Endodermal cell (in vitro differentiated cells): ENCODE measurements around the gene EPHA6. TPM values are rescaled to one million over a fixed set of nuclear protein-coding genes. Genes with fewer than 3 reads are reported as not detected.

Source experiments
- DNase-seq: peaks from one replicate; pipeline ENCODE4 v3.0.0-alpha.2; 2017
- H3K27ac ChIP-seq: 2 replicates; pipeline ENCODE4 v1.5.1; 2013; ENCODE audit warnings: mild to moderate bottlenecking, low read depth, low read length, moderate library complexity
- H3K27me3 ChIP-seq: 2 replicates; pipeline ENCODE4 v1.6.1; 2013; ENCODE audit warnings: mild to moderate bottlenecking, low read length, moderate library complexity; ENCODE audit not compliant: insufficient read depth, control insufficient read depth, poor library complexity, severe bottlenecking
- H3K36me3 ChIP-seq: 2 replicates; pipeline ENCODE4 v1.7.0; 2013; ENCODE audit warnings: mild to moderate bottlenecking, low read length, moderate library complexity; ENCODE audit not compliant: control insufficient read depth, insufficient read depth
- H3K4me1 ChIP-seq: one replicate; pipeline ENCODE4 v1.7.0; 2013; ENCODE audit warnings: low read length; ENCODE audit not compliant: control insufficient read depth, insufficient read depth
- H3K4me3 ChIP-seq: 2 replicates; pipeline ENCODE4 v1.5.1; 2013; ENCODE audit warnings: mild to moderate bottlenecking, low read length, moderate library complexity
- H3K9ac ChIP-seq: 2 replicates; pipeline ENCODE4 v1.6.1; 2013; ENCODE audit warnings: mild to moderate bottlenecking, low read length, moderate library complexity; ENCODE audit not compliant: poor library complexity, severe bottlenecking; ENCODE audit errors: extremely low read depth
- H3K9me3 ChIP-seq: 2 replicates; pipeline ENCODE4 v1.6.1; 2013; ENCODE audit warnings: mild to moderate bottlenecking, low read length, moderate library complexity; ENCODE audit not compliant: control insufficient read depth
- H3K27ac Mint-ChIP-seq: 2 replicates; pipeline ENCODE4 v1.8.0; 2020; ENCODE audit warnings: mixed read lengths
- H3K27me3 Mint-ChIP-seq: 2 replicates; pipeline ENCODE4 v1.8.0; 2021; ENCODE audit warnings: mild to moderate bottlenecking, mixed read lengths; ENCODE audit not compliant: insufficient read depth
- H3K36me3 Mint-ChIP-seq: 2 replicates; pipeline ENCODE4 v1.8.0; 2020; ENCODE audit warnings: low read depth, mixed read lengths
- H3K4me1 Mint-ChIP-seq: 2 replicates; pipeline ENCODE4 v1.8.0; 2020; ENCODE audit warnings: mixed read lengths
- H3K4me3 Mint-ChIP-seq: 2 replicates; pipeline ENCODE4 v1.8.0; 2020; ENCODE audit warnings: mild to moderate bottlenecking, moderate library complexity, mixed read lengths
- H3K9me3 Mint-ChIP-seq: 2 replicates; pipeline ENCODE4 v1.8.0; 2020; ENCODE audit warnings: mild to moderate bottlenecking, mixed read lengths
- WGBS, 2 experiments: methylation state at CpG; one replicate each; pipeline versions ENCODE4 v1.1.5 to v1.1.7; 2013; ENCODE audit warnings: missing lambda C conversion rate in 2 of 2, mixed read lengths in 1 of 2; ENCODE audit not compliant: insufficient coverage in 1 of 2, insufficient read length in 1 of 2; 5-methylcytosine and 5-hydroxymethylcytosine counted together
- total RNA-seq, 2 donors: library from RNA; stranded (reverse); fragmentation: NEBNext Ultra II Directional in 1 of 2; extraction: Animal tissue kit (Norgen Biotek cat#: 25700) in 1 of 2; gene quantifications; 2 replicates in 1 of 2; 3 replicates in 1 of 2; pipeline ENCODE4 v1.2.1, GENCODE V29; 2021
- TF ChIP-seq, protein P1 (sequence below): fragments of 200-600 bp; sonication (generic); conservative IDR thresholded peaks from 2 replicates; pipeline ENCODE4 v1.5.0; 2021; ENCODE audit warnings: antibody characterized with exemption, mild to moderate bottlenecking

Gene EPHA6
- total RNA-seq, 2 donors from 2014 or later: 4.6 to 12.2 TPM

DNA sequence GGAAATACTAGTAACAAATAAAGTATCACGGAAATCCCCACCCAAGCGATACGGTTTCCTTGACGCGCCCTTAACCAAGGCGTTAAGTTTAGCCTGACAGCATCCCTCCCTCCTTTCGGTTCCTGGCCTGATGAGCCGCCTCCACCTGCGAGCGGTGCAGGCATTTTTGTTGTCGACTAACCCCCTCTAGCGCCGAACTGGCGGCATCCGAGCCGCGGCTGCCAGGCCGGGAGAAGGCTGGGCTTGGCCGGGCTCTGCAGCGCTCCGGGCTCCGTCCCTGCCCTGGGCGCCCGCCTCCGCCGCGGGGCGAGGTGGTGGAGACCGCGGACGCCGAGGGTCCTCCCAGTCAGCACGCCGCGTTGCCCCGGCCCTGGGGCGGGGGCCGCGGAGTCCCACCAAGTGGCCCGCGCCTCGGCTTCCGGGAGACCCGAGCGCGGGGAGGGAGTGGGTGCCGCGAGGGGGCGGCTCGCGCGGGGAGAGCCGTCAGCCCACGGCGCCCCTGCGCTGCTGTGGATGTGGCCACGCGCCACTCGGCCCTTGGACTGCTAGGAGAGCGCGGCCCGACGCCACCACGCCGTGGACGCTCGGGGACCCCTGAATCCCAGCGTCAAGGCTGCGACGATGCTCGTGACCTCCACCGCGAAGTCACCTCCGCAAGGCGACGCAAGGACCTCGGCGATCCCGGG lies 1.1 kb upstream of the EPHA6 start:
- no peaks in the 10 kb centered on the region for H3K9me3 Mint-ChIP-seq
- H3K4me1 Mint-ChIP-seq: peaks cover 1% of the 10 kb centered on the region
- H3K27me3 Mint-ChIP-seq: peaks cover 42% of the 10 kb centered on the region
- Histone ChIP-seq H3K27me3 (peaks cover 51% of the 10 kb centered on the region), H3K4me1 (no peaks in the 10 kb centered on the region), H3K9ac (peak overlapping the region; percentile 32), H3K27ac (no peak overlapping the region), H3K9me3 (no peaks in the 10 kb centered on the region), H3K4me3 (peak overlapping the region; percentile 80), H3K36me3 (no peaks in the 10 kb centered on the region)
- peak; percentile 96 for DNase-seq
- no peaks in the 10 kb centered on the region for H3K36me3 Mint-ChIP-seq
- H3K4me3 Mint-ChIP-seq: peak overlapping the region; percentile 67
- H3K27ac Mint-ChIP-seq: no peak overlapping the region
- TF ChIP-seq, protein P1, sequence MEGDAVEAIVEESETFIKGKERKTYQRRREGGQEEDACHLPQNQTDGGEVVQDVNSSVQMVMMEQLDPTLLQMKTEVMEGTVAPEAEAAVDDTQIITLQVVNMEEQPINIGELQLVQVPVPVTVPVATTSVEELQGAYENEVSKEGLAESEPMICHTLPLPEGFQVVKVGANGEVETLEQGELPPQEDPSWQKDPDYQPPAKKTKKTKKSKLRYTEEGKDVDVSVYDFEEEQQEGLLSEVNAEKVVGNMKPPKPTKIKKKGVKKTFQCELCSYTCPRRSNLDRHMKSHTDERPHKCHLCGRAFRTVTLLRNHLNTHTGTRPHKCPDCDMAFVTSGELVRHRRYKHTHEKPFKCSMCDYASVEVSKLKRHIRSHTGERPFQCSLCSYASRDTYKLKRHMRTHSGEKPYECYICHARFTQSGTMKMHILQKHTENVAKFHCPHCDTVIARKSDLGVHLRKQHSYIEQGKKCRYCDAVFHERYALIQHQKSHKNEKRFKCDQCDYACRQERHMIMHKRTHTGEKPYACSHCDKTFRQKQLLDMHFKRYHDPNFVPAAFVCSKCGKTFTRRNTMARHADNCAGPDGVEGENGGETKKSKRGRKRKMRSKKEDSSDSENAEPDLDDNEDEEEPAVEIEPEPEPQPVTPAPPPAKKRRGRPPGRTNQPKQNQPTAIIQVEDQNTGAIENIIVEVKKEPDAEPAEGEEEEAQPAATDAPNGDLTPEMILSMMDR: peak; percentile 89
- 0% methylated on average over 13 to 79 of the region's 79 CpGs for WGBS, 2 experiments

DNA sequence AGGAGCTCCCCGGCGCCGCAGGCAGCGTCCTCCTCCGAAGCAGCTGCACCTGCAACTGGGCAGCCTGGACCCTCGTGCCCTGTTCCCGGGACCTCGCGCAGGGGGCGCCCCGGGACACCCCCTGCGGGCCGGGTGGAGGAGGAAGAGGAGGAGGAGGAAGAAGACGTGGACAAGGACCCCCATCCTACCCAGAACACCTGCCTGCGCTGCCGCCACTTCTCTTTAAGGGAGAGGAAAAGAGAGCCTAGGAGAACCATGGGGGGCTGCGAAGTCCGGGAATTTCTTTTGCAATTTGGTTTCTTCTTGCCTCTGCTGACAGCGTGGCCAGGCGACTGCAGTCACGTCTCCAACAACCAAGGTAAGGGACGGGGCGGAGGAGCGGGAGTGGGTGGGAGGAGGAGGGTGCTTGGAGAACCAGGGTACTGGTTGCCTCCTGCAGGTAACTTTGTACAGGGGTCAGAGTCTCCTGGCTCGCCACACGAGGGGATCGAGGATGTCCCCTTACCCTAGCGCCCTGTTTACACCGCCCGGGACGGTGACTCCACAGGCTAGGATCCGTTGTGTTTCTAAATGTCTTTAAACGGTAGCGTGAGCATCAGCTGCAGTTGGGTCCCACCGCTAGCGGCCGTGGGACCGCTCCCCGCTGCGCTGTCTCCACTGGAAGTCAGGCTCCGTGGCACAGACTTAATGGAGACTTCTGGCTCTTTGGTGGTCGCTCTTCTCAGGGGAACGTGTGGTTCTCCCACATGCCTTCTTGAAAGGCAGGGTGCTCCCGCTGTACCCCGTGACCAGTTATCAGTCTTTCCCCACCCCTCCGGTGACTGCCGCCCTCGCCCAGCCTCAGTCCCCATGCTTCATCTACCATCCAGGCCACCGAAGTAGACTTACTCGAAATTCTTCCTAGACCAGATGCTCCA lies 515 bp downstream of the EPHA6 start:
- H3K36me3 ChIP-seq: no peaks in the 10 kb centered on the region
- Mint-ChIP-seq H3K9me3 (no peaks in the 10 kb centered on the region), H3K36me3 (no peaks in the 10 kb centered on the region), H3K4me3 (peak overlapping the region; percentile 67), H3K27ac (no peak overlapping the region), H3K4me1 (peaks cover 1% of the 10 kb centered on the region), H3K27me3 (peaks cover 42% of the 10 kb centered on the region)
- peak overlapping the region; percentile 80 for H3K4me3 ChIP-seq
- no peak overlapping the region for H3K9ac ChIP-seq
- no peak overlapping the region for H3K27ac ChIP-seq
- WGBS, 2 experiments: 14 to 30% methylated on average over 12 to 50 of the region's 50 CpGs
- TF ChIP-seq, protein P1: no peak
- no peaks in the 10 kb centered on the region for H3K4me1 ChIP-seq
- DNase-seq: peak; percentile 73
- H3K27me3 ChIP-seq: peaks cover 48% of the 10 kb centered on the region
- no peaks in the 10 kb centered on the region for H3K9me3 ChIP-seq

DNA sequence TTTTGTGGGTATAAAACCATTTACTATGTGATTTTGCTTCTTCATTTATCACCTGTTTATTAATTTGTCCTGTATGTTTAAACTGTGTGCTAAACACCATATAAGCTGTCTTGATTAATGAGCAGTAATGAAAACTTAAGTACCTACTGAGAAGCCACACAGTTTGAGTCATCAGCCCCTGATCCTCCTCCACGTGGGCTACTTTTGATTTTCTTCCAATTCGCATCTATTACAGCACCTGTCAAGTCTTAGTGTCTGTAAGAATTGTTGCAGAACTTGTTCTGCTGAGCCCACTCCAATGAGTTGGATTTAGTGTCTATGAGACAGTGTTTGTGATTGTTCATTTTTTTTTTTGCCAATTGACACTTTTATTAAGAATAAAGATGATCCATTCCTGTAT lies 16.8 kb downstream of the EPHA6 start:
- 93% methylated on average over 2 of the region's 2 CpGs; no CpG with 5 or more reads in 1 of the 2 experiments for WGBS, 2 experiments

More for the DNA sequence above, 16.8 kb downstream of the EPHA6 start:
- DNase-seq: no peak
- Histone ChIP-seq H3K4me3 (no peak overlapping the region), H3K9ac (no peak overlapping the region), H3K9me3 (no peaks in the 10 kb centered on the region), H3K27me3 (no peaks in the 10 kb centered on the region), H3K4me1 (no peaks in the 10 kb centered on the region), H3K27ac (no peak overlapping the region), H3K36me3 (no peaks in the 10 kb centered on the region)
- H3K27ac Mint-ChIP-seq: no peak overlapping the region
- H3K36me3 Mint-ChIP-seq: no peaks in the 10 kb centered on the region
- TF ChIP-seq, protein P1: no peak
- no peaks in the 10 kb centered on the region for H3K27me3 Mint-ChIP-seq
- no peak overlapping the region for H3K4me3 Mint-ChIP-seq
- H3K9me3 Mint-ChIP-seq: no peaks in the 10 kb centered on the region
- H3K4me1 Mint-ChIP-seq: no peaks in the 10 kb centered on the region
